ENCODE results near the gene SRXN1.

GRCh38 chr20:622161-622560 lies 30.8 kb downstream of the SRXN1 start:
- TF ChIP-seq POLR2A (IDR thresholded peaks at IDR 0.05; ENCODE audit: low read length) (no peak), GATA1 (IDR thresholded peaks at IDR 0.05; ENCODE audit: low read depth, low read length) (no peak)

All from erythroblast (primary cell).